RPMI8226 (cell line): ENCODE measurements around the gene TBC1D9.
"Not testable (repeated sequence)": the region's sequence is repeated elsewhere in the genome, so short reads cannot be mapped to it uniquely, and the experiment has no call there.

Experiments used
- DNase-seq: peaks from one replicate; pipeline ENCODE4 v3.0.0-alpha.2; 2015

The TBC1D9 gene

GRCh38 chr4:140752291-140753068 is 3.7 kb downstream of the TBC1D9 start:
- DNase-seq: no peak

GRCh38 chr4:140750470-140750869 is 5.7 kb downstream of the TBC1D9 start:
- no peak for DNase-seq

DNA sequence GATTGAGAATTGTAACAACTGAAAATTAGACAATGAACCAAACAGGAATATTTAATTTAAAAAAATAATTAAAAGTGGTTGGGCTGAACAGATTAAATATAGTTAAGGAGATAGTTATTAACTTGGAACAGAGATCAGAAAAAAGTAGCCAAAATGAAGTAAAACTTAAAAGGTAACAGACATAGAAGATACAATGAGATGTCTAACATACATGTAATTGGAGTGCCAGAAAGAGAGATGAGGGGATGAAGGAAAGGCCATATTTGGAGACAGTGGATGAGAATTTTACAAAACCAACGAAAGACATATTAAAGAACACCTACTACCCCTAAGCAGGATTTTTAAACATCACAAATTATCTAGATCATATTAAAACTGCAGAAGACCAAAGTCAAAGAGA is 8.0 kb downstream of the TBC1D9 start:
- no peak for DNase-seq

- not testable (repeated sequence) for DNase-seq
Measured at GRCh38 chr4:140746546-140746945, 9.6 kb downstream of the TBC1D9 start.

GRCh38 chr4:140744421-140744820 is 11.8 kb downstream of the TBC1D9 start:
- peak; percentile 74 for DNase-seq

- peak; percentile 67 for DNase-seq
Measured at GRCh38 chr4:140743194-140743931, 12.8 kb downstream of the TBC1D9 start.

DNA sequence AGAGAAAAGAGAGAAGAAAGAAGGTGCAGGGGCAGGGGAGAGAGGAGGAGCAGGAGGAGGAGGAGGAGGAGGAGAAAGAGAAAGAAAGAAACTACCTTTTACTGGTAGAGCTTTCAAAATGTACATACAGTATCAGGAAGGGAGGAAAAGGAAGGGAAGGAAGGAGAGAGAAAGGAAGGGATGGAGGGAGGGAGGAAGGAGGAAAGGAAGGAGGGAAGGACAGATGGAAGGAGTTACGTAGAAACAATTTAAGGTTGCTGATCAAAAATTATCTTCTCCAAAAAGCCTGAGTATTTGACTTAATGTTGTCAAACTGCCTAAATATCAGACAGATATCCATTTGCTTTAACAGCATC is 13.4 kb downstream of the TBC1D9 start:
- no peak for DNase-seq

DNA sequence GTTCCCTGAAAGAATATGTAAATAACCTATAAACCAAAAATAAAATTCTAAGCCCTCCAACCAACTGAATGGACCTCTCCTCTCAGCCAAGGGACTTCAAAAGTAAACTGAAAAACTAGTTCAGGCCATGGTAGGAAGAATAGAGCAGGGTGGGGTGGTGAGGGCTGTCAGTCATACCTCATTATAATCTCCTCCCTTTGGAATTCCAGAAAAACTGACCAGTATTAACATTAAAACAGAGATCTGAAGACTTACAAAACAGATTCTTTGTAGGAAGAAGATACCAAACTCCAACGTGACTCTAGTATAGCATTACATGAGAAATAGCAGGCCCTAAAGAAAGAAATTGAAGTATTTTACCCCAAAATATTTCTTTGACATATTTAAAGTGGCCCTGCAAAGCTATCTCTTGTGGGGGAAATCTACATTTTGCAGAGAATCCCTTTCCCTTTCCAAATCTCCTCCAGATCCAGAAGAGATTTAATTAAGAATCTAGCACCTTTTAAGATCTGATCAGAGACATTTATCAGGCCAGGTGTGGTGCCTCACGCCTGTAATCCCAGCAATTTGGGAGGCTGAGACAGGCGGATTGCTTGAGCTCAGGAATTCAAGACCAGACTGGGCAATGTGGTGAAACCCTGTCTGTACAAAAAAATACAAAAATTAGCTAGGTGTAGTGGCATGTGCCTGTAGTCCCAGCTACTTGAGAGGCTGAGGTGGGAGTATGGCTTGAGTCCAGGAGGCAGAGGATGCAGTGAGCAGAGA is 15.1 kb downstream of the TBC1D9 start:
- DNase-seq: no peak

- no peak for DNase-seq
Measured at GRCh38 chr4:140740422-140740821, 15.8 kb downstream of the TBC1D9 start.

DNA sequence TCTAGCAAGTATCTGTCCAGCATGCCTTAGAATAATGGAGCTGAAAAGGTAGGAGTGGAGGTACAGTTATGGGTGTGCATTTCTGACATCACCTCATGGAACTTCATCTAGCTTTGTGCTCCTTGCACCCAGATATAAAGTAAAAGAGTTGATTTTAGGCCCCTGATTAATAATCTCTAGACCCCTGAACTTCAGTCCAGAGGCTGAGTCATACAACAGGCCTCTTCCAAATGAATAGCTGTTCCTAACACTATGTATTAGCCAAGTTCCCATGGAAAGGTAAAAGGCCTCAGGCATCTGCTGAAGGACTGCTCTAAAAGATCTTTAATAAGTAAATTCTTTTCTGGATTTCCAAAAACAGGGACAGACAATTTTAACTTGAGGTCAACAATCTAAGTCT is 16.2 kb downstream of the TBC1D9 start:
- DNase-seq: no peak

GRCh38 chr4:140738139-140738538 is 18.0 kb downstream of the TBC1D9 start:
- no peak for DNase-seq

- DNase-seq: no peak
Measured at GRCh38 chr4:140736669-140737343, 19.4 kb downstream of the TBC1D9 start.

DNA sequence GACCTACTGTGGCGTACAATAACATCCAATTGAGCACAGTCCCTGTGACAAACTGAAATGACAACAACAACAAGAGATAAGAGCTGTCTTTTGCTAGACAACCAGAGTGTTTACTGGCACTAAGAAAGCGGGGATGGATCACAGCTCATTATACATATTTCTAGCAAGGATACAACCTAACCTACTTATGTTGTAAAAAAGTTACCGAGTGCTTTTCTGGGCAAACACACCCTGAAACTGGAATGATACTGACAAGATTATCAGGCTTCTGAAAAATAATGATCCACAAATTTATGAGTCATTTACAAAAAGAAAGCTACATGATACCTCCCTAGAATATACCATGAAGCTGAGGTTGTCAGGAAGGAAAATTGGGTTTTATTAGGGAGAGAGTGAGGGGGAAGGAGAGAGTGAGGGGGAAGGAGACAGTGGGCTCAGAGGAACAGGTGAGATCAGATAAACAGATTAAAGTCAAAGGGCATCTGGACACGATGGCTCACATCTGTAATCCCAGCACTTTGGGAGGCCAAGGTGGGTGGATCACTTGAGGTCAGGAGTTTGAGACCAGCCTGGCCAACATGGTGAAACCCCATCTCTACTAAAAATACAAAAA is 20.3 kb downstream of the TBC1D9 start:
- no peak for DNase-seq

GRCh38 chr4:140735317-140735716 is 20.9 kb downstream of the TBC1D9 start:
- no peak for DNase-seq

DNA sequence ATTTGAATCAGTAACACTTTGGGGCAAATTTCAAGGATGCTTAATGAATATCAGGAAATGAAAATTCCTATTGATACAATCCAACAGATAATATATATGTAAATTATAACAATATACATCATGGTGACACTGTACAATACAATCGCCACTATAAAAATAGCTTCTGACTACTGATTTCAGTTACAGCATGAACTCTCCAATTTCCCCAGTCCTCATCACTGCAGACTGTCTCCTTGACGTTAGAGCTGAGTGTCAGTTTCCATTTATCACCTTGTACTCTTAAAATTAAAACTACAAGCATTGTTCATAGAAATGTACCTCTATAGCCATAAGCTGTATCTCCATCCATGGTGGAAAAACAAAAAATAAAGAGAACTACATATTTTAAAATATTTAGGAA is 23.4 kb downstream of the TBC1D9 start:
- DNase-seq: no peak

DNA sequence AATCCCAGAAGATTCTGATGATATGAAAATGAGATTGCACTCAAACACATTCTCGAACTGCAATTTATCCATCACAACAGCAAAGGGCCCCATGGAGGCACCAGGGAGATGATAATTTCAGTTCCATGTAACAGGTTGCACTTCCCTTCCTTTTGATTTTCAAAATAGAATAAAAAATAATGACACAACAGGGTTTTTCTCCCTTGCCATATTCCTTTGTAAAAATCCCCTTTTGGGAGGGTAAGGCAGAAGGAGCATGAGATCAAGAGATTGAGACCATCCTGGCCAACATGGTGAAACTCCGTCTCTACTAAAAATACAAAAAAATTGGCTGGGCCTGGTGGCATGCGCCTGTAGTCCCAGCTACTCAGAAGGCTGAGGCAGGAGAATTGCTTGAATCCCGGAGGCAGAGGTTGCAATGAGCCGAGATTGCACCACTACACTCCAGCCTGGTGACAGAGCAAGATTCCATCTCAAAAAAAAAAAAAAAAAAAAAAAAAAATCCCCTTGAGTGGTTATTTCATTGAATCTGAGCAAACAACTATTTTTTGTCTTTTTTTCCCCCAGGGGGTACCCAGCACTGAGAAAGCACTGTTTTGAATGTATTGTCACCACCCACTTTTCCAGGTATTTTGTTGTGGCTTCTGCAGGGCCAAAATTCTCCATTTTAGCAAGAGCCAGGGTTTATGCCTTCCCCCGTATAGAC is 26.7 kb downstream of the TBC1D9 start:
- no peak for DNase-seq

- DNase-seq: no peak
Measured at GRCh38 chr4:140726776-140727500, 29.2 kb downstream of the TBC1D9 start.

DNA sequence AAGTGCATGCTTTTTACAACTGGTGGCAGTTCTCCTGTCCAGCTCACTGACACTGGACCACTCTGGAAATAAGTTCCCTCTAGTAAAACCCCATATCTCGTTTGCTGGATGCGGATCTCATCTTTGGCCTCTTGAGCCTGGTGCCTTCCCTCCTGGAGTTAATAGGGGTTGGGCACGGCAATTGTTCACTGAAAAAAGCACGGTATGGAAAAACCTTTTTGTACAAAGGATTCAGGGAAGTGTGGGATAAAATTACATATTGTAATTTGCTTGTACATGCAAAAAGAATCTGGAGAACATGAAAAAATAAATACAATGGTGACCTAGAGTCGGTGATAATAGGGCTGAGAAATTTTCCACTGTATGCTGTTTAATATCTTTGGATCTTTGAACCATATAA is 30.6 kb downstream of the TBC1D9 start:
- DNase-seq: no peak

DNA sequence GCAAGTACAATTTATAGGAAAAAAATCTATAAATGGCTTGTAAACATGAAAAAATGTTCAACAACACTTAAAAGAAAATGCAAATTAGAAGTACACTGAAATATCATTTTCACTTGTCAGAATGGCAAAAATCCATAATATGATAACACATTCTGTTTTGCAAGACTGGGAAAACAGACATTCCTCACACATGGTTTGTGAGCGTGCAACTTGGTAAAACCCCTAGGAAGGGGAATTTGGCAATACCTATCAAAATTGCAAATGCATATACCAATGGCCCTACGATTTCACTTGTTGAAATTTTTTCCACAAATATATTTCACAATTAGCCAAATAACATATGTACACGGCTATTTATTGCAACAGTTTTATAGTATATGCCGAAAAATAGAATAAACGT is 31.4 kb downstream of the TBC1D9 start:
- DNase-seq: no peak

DNA sequence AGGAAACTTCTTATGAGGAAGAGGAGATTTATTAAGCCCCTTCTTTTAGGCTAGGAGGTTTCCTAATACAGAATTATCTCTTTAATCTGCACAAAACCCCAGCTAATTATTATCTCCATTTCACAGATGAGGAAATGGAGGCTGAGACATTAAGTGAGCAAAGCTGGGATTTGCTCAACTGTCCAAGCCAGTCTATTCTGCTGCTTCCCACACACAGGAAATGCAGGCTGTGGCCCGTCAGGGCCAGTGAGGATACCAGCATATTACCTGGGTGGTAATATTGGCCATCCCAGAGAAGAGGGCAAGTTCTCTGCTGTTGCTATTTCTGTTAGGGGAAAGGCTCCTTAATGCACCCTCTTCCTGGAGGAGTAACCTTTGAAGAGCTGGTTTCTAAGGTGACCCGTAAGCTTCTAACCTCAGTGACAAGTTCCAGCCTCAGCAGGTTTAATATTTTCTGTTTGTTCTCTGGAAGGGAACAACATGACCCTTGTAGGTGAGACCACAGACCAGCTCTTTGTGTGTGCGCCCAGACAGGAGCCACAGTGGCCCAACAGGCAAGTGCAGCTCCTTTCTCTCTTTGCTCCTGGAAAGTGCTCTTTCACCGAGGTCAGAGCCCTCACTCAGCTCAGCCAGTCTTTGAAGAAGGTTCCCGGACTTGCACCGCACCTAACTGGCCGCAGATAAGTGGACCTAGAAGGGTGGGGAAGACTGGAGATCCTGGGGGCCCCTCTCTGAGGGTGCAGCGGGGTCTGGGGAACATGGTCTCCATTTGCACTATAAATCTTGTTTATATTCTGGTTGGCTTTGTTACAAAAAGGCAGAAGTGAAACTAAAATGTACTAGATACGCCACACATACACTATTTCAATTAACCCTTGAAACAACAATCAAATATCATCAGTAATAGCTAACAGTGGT is 35.5 kb downstream of the TBC1D9 start:
- DNase-seq: peak; percentile 47
